T47D (cell line): ENCODE data around the gene OR5A1.
"Not testable (repeated sequence)": the region's sequence is repeated elsewhere in the genome, so short reads cannot be mapped to it uniquely, and the experiment has no call there.

Experiments used
- DNase-seq, 2 experiments: peaks; one replicate each; pipeline versions ENCODE4 v3.0.0 to v3.0.0-alpha.2; 2011 to 2012; ENCODE audit warnings: low read depth in 1 of 2, low spot score in 1 of 2
- JUND ChIP-seq: IDR thresholded peaks from 2 replicates; pipeline ENCODE4 v1.6.1; 2012; ENCODE audit warnings: low read depth
- in situ Hi-C: cut with HindIII; loops from 2 replicates; pipeline ENCODE4 v1.10.0; 2016; ENCODE audit warnings: low sequenced_read_pairs, low pct_unique_long_range_greater_than_20kb

Gene OR5A1

GRCh38 chr11:59427068-59427382, 9.2 kb upstream of the OR5A1 start:
- no peak for TF ChIP-seq JUND
- in situ Hi-C loops = no loop called here
- DNase-seq = no peak

- in situ Hi-C loops = no loop called here
- TF ChIP-seq JUND = no peak
- DNase-seq = peak; percentile 34 to 83
These were observed 6.2 kb upstream of the OR5A1 start for GRCh38 chr11:59429924-59430516.

DNA sequence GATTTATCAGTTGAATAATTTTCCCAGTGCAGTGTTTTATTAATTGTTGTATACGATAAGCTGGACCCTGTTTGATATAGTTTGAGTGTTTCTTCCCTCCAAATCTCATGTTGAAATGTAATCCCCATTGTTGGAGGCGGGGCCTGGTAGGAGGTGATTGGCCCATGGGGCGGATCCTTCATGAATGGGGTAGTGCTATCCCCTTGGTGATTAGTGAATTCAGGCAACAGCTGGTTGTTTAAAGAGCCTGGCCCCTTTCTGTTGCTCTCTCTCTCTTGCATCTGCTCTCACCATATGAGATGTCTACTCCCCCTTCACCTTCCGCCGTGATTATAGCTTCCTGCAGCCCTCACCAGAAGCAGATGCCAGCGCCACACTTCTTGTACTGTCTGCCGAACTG, 1.5 kb downstream of the OR5A1 start:
- no peak for TF ChIP-seq JUND
- in situ Hi-C loops = no loop called here
- no peak for DNase-seq

DNA sequence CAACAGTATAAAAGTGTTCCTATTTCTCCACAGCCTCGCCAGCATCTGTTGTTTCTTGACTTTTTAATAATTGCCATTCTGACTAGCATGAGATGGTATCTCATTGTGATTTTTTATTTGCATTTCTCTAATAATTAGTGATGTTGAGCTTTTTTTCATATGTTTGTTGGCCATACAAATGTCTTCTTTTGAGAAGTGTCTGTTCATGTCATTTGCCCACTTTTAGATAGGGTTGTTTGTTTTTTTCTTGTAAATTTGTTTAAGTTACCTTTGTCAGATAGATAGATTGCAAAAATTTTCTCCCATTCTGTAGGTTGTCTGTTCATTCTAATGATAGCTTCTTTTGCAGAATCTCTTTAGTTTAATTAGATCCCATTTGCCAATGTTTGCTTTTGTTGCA, 9.4 kb downstream of the OR5A1 start:
- DNase-seq, in situ Hi-C loops: not testable (repeated sequence)

GRCh38 chr11:59448484-59448883, 12.2 kb downstream of the OR5A1 start:
- TF ChIP-seq JUND = no peak
- in situ Hi-C loops = no loop called here
- DNase-seq = no peak

- TF ChIP-seq JUND = no peak
- DNase-seq = no peak
- in situ Hi-C loops = no loop called here
These were observed 20.4 kb downstream of the OR5A1 start, which contains the start of gene OR4D6 for GRCh38 chr11:59456661-59457060. OR4D6 (plus strand) TSS chr11:59456961; CDS start chr11:59456961, 0 bp downstream.

GRCh38 chr11:59459916-59460315, 23.6 kb downstream of the OR5A1 start:
- DNase-seq = no peak
- in situ Hi-C loops = no loop called here
- TF ChIP-seq JUND = no peak

DNA sequence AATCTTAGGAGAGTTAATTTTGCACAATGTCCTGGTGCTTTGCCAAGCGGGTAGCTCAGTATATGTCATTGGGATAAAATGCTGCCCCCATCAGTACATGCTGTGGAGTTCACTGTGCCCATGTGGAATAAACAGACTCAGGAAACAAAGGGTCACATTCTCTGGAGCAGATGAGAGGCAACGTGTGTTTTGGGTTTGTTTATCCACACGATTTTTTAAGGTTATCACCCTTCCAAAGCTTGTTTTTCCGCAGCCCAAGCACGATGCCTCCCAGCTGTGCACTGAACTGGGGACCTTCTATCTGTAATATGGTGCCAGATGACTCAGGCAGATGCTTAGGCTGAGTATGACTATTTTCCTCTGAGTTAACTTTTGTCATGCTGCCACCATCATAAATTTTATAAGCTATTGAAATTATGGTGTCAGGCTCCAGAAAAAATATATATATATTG, 26.9 kb downstream of the OR5A1 start:
- no peak for TF ChIP-seq JUND
- in situ Hi-C loops = no loop called here
- no peak for DNase-seq

- TF ChIP-seq JUND = no peak
- in situ Hi-C loops = no loop called here
These were observed 36.7 kb downstream of the OR5A1 start, which contains the start of gene OR4D10 for GRCh38 chr11:59473015-59473414. OR4D10 (plus strand) TSS chr11:59473315; CDS start chr11:59477430, 4,115 bp downstream.

DNA sequence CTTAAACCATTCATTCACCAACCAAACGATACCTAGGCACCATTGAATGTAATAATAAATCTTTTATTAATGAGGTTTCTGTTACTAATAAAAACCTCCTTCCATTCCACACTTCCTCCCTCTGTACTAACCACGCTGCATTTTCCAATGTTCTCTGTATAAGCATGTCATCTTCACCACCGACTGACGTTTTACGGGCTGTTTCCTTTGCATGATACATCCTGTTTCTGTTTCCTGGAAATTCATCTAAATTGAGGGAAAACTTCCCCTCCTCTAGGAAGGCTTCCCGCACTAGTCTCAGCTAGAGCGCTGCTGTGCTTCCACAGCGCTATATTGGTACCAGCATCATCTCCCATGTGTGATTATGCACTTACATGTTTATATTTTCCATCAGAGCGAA, 38.9 kb downstream of the OR5A1 start:
- in situ Hi-C loops = no loop called here
- no peak for DNase-seq

More at GRCh38 chr11:59473015-59473414, 36.7 kb downstream of the OR5A1 start, which contains the start of gene OR4D10:
- no peak for DNase-seq

GRCh38 chr11:59479906-59480305, 43.6 kb downstream of the OR5A1 start:
- no peak for DNase-seq
- in situ Hi-C loops = no loop called here
- TF ChIP-seq JUND = no peak

More for the DNA sequence above, 38.9 kb downstream of the OR5A1 start:
- no peak for TF ChIP-seq JUND

GRCh38 chr11:59480359-59480758, 44.1 kb downstream of the OR5A1 start:
- in situ Hi-C loops = no loop called here

More at GRCh38 chr11:59480359-59480758, 44.1 kb downstream of the OR5A1 start:
- no peak for DNase-seq
- TF ChIP-seq JUND = no peak
